GM18907 (cell line): ENCODE measurements around the gene OR2AJ1.

ENCODE experiments used
- ATAC-seq: cut with Tn5 transposase; IDR thresholded peaks from one replicate; pipeline ENCODE4 v1.9.1; 2021; ENCODE audit warnings: mild to moderate bottlenecking, moderate library complexity; ENCODE audit not compliant: unreplicated experiment

Gene OR2AJ1

DNA sequence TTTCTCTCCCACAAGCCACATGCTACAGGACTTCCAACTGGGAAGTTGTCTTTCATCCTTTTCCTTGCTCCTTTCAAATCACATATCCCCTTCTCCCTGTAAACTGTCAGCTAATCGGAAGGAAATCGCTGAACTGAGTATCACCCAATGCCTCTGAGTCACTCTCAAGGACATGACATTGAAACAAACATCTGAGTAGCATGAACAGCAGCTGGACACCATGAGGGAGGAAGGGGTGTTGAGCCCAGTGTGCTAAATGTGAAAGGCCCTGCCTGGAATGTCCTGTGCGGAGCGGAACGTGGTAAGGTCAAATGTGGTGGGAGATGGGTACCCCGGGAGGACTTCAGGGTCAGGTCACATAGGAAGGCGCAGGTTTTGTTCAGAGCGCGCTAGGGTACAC lies at the start of gene OR2AJ1:
Gene OR2AJ1 (plus strand): TSS at position 22 of the 400 bp plus-strand sequence. CDS start 8,880 bp downstream, outside the sequence.
- no peak for ATAC-seq

GRCh38 chr1:247883346-247883745 lies 41.3 kb upstream of the OR2AJ1 start:
- no peak for ATAC-seq

DNA sequence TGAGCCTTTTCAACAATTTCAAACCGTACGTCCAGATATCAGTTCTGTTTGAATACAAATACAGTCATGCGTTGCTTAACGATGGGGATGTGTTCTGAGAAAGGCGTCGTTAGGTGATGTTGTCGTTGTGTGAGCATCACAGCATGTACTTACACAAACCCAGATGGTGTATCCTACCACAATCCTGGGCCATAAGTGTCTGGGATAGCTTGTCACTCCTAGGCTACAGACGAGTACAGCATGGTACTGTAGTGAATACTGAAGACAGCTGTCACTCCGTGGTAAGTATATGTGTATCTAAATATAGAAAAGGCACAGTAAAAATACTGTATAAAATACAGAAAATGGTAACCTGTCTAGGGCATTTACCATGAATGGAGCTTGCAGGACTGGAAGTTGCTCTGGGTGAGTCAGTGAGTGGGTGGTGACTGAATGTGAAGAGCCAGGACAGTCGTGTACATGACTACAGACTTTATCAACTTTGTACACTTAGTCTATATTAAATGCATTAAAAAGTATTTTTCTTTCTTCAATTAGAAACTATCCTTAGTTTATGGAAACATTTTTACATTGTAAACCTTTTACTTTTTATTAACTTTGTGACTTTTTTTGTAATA lies 39.8 kb upstream of the OR2AJ1 start:
- no peak for ATAC-seq

DNA sequence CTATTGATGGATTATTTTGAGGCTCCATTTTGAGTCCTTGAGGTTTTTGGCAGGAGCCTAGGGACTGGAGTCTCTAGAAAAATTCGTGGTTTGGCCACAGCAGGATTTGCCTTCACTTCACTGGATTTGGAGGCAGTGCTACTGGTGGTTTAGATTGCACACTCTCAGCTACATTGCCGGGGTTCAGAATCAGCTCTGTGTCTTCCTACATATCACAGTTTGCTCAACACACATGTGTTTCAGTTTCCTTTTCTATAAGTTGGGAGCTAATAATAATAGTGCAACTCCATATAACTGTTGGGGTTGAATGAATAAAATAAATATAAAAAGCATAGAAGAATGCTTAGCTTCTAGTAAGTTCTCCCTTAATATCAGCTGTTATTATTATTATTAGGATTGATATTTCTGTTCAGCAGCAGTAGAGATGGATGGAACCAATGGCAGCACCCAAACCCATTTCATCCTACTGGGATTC lies 29.5 kb upstream of the OR2AJ1 start, which contains the start of gene OR2W3:
Gene OR2W3 (plus strand): TSS at position 425 of the 475 bp plus-strand sequence. CDS start 0 bp downstream, at position 425.
- ATAC-seq = no peak

GRCh38 chr1:247895976-247896375 lies 28.7 kb upstream of the OR2AJ1 start:
- no peak for ATAC-seq

DNA sequence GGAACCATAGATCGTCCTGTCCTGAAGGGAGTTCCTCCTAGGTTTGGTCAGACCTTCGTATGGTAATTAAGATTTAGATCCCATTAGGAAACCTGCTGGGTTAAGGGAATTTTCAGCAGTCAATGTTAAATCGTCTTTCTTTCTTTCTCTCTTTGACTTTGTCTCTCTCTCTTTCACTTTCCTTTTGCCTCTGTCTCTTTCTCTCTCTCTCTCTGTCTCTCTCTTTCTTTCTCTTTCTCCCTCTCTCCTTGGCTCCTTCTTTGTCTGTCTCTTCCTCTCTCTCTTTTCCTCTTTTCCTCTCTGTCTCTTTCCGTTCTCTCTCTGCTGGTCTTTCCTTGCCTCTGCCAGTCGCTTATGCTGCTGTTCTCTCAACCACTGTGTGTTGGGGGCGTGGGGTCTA lies 20.6 kb upstream of the OR2AJ1 start:
- ATAC-seq = no peak

- no peak for ATAC-seq
These were observed 19.5 kb upstream of the OR2AJ1 start for GRCh38 chr1:247905181-247905580.

- ATAC-seq = no peak
These were observed 18.7 kb upstream of the OR2AJ1 start for GRCh38 chr1:247905910-247906503.

- ATAC-seq = no peak
These were observed 18.1 kb upstream of the OR2AJ1 start for GRCh38 chr1:247906504-247907047.

- ATAC-seq = no peak
These were observed 15.9 kb upstream of the OR2AJ1 start for GRCh38 chr1:247908766-247909165.

DNA sequence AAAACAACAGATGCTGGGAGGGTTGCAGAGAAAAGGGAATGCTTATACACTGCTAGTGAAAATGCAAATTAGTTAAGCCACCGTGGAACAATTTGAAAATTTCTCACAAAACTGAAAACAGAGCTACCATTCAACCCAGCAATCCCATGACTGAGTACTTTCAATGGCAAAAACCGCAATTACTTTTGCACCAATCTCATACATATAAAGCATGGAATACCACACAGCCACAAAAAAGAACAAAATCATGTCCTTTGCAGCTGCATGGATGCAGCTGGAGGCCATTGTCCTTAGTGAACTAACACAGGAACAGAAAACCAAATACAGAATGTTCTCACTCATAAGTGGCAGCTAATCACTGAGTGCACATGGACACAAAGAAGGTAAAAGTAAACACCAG lies 10.9 kb upstream of the OR2AJ1 start:
- no peak for ATAC-seq

GRCh38 chr1:247914941-247915662 lies 9.6 kb upstream of the OR2AJ1 start:
- no peak for ATAC-seq

- no peak for ATAC-seq
These were observed 4.7 kb upstream of the OR2AJ1 start, which contains the start of gene OR2T8 for GRCh38 chr1:247919952-247920351. Gene OR2T8 (plus strand): TSS chr1:247920252. CDS start chr1:247921018, 766 bp downstream.

DNA sequence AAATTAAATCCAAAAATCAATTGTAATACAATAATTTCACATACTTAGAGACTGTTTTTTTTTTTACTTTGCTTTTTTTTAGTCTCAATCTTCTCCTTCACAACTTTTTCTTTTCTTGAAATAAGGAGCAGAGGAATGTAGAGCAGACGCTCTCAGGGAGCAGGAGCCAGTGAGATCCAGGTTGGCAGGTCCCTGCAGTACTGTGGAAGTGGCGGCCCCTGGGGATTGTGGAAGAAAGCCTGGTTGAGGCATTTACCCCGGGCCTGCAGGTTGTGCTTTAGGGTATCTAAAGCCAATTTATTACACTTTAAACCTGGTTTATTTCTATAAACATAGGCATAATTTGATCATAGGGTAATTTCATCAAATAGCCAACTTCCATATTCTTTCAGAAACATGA lies 748 bp upstream of the OR2AJ1 start:
- ATAC-seq = no peak

GRCh38 chr1:247933989-247934388 lies 9.3 kb downstream of the OR2AJ1 start:
- ATAC-seq = no peak

DNA sequence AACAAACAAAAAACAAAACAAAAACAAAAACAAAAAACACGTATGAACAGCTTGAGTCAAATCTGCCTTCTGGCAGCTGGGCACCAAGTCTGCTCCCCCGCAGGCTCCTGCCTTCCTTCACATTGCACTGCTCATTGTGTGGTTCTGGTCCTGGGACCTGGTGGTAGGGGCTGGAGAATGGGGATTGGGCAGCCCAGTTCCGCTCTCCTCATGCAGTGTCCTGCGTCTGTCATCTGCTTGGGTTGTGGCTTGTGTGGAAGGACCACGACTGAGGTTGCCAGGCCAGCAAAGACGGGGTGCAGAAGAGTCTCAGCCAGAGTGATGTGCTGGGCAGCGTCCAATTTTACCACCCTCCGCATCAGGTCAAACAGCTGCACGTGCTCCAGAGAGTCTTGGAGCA lies 11.1 kb downstream of the OR2AJ1 start:
- no peak for ATAC-seq

DNA sequence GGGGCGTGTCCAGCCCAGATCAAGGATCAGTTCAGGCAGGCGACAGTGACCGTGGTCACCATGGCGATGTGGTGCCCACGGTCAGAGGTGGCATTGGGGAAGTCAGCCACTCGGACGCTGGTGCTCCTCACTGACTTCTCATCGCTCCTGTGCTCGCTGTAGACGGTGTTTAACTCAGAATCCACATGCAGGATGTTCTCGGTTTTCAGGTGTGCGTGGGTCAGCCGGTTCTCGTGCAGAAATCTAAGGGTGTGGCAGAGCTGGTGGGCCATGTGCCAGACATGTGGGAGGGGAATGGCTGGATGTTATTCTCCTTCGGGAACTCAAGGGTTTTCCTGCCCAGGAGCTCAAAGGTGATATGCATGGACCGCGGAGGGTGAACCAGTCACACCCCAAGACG lies 11.7 kb downstream of the OR2AJ1 start:
- no peak for ATAC-seq

- peak; percentile 100 for ATAC-seq
These were observed 12.5 kb downstream of the OR2AJ1 start for GRCh38 chr1:247936965-247937734.

DNA sequence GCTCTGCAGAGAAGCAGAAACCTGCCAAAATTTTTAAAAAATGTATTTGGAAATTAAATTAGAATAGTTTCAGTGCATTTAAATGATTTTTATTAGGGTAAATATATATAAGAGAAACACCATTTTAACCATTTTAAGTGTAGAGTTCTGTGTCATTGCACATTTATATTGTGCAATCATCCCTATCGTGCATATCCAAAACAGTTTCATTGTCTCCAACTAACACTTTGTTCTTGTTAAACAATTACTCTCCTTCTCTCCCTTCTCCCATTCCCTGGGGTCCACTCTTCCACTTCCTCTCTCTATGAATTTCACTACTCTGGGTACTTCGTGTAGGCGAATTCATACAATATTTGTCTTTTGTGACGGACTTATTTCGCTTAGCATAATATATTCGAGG lies 17.9 kb downstream of the OR2AJ1 start:
- ATAC-seq = no peak

DNA sequence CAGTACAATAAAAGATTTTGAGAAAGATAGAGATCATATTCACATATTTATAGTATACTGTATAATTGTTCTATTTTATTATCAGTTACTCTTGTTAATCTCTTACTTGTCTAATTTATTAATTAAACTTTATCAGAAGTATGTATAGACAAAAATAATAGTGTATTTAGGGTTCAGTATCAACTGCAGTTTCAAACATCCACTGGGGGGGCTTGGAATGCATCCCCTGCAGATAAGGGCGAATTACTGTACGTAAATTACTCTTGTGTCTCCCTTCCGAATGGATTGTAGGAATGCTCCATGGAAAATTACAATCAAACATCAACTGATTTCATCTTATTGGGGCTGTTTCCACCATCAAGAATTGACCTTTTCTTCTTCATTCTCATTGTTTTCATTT lies 23.9 kb downstream of the OR2AJ1 start, which contains the start of gene OR2L8:
Gene OR2L8 (plus strand): TSS at position 301 of the 400 bp plus-strand sequence. CDS start 0 bp downstream, at position 301.
- no peak for ATAC-seq

DNA sequence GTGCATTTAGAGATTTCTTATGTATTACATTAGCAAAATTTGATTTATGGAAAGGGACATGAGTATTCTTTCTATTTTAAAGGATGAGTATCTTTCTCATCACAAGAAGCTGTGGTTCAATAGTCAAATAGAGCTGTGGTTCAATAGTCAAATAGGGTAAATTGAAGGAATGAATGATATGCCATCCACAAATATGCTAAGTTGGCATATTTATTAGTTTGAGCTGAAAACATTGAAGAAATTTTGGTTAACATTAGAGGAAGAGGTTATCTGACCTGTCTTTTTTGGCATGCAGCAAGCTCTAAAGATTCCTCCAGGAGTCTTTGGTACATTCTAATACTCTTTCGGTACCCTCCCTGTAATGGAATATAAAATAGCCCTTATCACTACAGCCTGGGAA lies 28.7 kb downstream of the OR2AJ1 start:
- no peak for ATAC-seq
